Endothelial cell of umbilical vein (primary cell): Measurements from ENCODE around the gene SLFN14.
"Not testable (repeated sequence)": the region's sequence is repeated elsewhere in the genome, so short reads cannot be mapped to it uniquely, and the experiment has no call there.

Experiments used
- POLR2A ChIP-seq: IDR thresholded peaks from 2 replicates; pipeline ENCODE4 v1.6.1; 2012; ENCODE audit warnings: low read depth, mild to moderate bottlenecking, control low read depth, low read length
- TF ChIP-seq, protein P1 (sequence below), 2 donors: IDR thresholded peaks; 1 replicate in 1 of 2; 2 replicates in 1 of 2; pipeline ENCODE4 v1.5.1; 2011; ENCODE audit warnings: low read length in 2 of 2, mild to moderate bottlenecking in 2 of 2, moderate library complexity in 2 of 2, control low read depth in 1 of 2, inconsistent platforms in 1 of 2, low read depth in 1 of 2; ENCODE audit not compliant: insufficient read depth in 1 of 2; ENCODE audit errors: extremely low read depth in 1 of 2

DNA sequence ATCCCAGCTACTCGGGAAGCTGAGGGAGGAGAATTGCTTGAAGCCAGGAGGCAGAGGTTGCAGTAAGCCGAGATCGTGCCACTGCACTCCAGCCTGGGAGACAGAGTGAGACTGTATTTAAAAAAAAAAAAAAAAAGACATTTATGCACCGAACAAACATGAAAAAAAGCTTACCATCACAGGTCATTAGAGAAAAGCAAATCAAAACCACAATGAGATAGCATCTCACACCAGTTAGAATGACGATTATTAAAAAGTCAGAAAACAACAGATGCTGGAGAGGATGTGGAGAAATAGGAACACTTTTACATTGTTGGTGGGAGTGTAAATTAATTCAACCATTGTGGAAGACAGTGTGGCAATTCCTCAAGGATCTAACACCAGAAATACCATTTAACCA, 42.2 kb downstream of the SLFN14 start:
- TF ChIP-seq, protein P1, sequence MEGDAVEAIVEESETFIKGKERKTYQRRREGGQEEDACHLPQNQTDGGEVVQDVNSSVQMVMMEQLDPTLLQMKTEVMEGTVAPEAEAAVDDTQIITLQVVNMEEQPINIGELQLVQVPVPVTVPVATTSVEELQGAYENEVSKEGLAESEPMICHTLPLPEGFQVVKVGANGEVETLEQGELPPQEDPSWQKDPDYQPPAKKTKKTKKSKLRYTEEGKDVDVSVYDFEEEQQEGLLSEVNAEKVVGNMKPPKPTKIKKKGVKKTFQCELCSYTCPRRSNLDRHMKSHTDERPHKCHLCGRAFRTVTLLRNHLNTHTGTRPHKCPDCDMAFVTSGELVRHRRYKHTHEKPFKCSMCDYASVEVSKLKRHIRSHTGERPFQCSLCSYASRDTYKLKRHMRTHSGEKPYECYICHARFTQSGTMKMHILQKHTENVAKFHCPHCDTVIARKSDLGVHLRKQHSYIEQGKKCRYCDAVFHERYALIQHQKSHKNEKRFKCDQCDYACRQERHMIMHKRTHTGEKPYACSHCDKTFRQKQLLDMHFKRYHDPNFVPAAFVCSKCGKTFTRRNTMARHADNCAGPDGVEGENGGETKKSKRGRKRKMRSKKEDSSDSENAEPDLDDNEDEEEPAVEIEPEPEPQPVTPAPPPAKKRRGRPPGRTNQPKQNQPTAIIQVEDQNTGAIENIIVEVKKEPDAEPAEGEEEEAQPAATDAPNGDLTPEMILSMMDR (IDR thresholded peaks at IDR 0.05; ENCODE audit: extremely low read depth in 1 of 2, insufficient read depth in 1 of 2, low read depth in 1 of 2, low read length in 2 of 2), result not testable (repeated sequence)
- not testable (repeated sequence) for TF ChIP-seq POLR2A
